ENCODE measurements around the gene MME. TPM values are rescaled to one million over a fixed set of nuclear protein-coding genes. Genes with fewer than 3 reads are reported as not detected.

MME gene
- total RNA-seq, 1 experiment from 2014 or later, result 23.9 TPM

DNA sequence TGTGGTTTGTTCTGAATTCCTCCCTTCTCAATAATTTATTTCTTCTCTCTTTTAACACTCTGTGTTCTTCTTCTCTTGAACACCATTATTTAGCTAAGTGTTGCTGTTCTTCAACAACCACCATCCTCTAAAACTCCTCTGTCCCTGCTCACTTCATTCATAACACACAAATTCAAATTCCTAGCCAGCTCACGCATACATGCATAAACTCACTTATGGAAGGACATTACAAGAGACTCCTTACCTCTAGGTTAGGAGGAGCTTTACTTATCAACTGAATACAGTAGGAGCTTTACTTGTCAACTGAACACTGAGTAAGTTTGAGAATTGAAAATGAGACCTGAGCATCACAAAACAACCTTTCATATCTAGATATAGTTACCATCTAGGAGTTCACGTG is 23.6 kb downstream of the MME start:
- DNase-seq (ENCODE audit: low spot score) (no peak), ATAC-seq (no peak)

DNA sequence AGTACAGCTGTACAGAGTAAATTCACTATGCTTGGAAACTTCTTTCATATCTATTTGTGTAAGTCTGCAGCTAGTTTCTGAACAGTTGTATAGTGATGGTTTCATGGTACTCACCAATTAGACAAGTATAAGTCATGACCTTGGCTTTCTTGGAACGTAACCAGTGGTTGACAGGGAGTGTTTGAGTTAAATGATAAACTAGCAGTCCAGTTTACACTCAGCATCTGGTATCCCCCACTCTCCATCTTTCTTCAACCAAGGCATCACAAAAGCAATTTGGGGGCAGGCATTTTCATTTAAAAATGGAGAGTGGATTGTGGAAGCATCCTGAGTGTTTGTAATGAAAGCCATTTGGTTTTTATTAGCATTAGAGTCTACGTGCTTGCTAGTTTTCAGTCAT is 26.0 kb downstream of the MME start:
- Mint-ChIP-seq H3K27me3 (ENCODE audit: low read depth) (no peaks in the 10 kb centered on the region), H3K27ac (no peak overlapping the region), H3K4me1 (peaks cover 10% of the 10 kb centered on the region), H3K4me3 (no peak overlapping the region), H3K9me3 (no peaks in the 10 kb centered on the region), H3K36me3 (0 out of 2 replicates have a peak, but pooled peaks cover under 1% of the 10 kb centered on the region)
- CTCF ChIA-PET, result no interaction called here
- TF ChIP-seq, protein P1, sequence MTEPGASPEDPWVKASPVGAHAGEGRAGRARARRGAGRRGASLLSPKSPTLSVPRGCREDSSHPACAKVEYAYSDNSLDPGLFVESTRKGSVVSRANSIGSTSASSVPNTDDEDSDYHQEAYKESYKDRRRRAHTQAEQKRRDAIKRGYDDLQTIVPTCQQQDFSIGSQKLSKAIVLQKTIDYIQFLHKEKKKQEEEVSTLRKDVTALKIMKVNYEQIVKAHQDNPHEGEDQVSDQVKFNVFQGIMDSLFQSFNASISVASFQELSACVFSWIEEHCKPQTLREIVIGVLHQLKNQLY (CRISPR knock-in tag; IDR thresholded peaks at IDR 0.05), result no peak
- TF ChIP-seq PRRX2 (CRISPR knock-in tag; IDR thresholded peaks at IDR 0.05), result no peak
- TF ChIP-seq OVOL2 (CRISPR knock-in tag; IDR thresholded peaks at IDR 0.05; ENCODE audit: borderline replicate concordance), result no peak
- no peak for TF ChIP-seq ZNF396 (CRISPR knock-in tag; IDR thresholded peaks at IDR 0.05; ENCODE audit: borderline replicate concordance)
- POLR2A ChIA-PET, result no interaction called here
- no peak for DNase-seq (ENCODE audit: low spot score)
- no peak for ATAC-seq

More for the DNA sequence above, 23.6 kb downstream of the MME start:
- Mint-ChIP-seq H3K36me3 (peaks cover 6% of the 10 kb centered on the region; the same call in 1 of the 2 replicates), H3K27me3 (ENCODE audit: low read depth) (no peaks in the 10 kb centered on the region), H3K9me3 (peaks cover 5% of the 10 kb centered on the region), H3K4me3 (no peak overlapping the region), H3K4me1 (peaks cover 7% of the 10 kb centered on the region), H3K27ac (0 out of 2 replicates have a peak overlapping the region, but pooled peaks have one; percentile 46)
- ChIA-PET CTCF (no interaction called here), POLR2A (interaction anchor here (0.5 kb wide), 1 partner anchor 21 kb away, joined by 3 read pairs; no protein-coding TSS in a partner anchor)
- TF ChIP-seq ZNF263 (CRISPR knock-in tag; IDR thresholded peaks at IDR 0.05; ENCODE audit: low read depth) (no peak), MYBL2 (CRISPR knock-in tag; IDR thresholded peaks at IDR 0.05) (no peak), FOXK1 (CRISPR knock-in tag; IDR thresholded peaks at IDR 0.05) (no peak), IRF2 (CRISPR knock-in tag; IDR thresholded peaks at IDR 0.05; ENCODE audit: borderline replicate concordance, low read depth) (no peak)

DNA sequence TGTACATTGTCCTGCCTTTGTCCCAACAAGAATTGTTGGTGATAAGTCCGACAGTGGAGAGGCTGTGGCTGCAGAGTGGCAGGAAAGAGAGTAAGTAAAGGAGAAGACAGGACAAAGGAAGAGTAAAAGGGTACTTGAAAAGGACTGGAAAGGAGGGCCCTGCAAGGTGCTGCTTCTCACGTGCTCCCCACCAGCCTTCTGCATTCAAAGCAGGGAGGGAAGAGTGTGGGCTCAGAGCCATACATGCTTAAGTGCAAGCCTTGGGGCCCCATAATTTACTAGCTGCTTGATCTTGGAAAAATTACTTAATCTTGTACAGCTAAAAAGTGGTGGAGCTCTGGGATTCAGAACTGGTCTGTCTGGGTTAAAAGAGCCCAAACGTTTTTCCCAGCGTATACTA is 29.9 kb downstream of the MME start:
- Mint-ChIP-seq H3K4me1 (peaks cover 14% of the 10 kb centered on the region), H3K9me3 (no peaks in the 10 kb centered on the region), H3K36me3 (no peaks in the 10 kb centered on the region), H3K27me3 (ENCODE audit: low read depth) (no peaks in the 10 kb centered on the region), H3K4me3 (no peak overlapping the region), H3K27ac (no peak overlapping the region)
- ChIA-PET CTCF (no interaction called here), POLR2A (no interaction called here)
- DNase-seq (ENCODE audit: low spot score), result no peak
- ATAC-seq, result no peak
- TF ChIP-seq, protein P2, sequence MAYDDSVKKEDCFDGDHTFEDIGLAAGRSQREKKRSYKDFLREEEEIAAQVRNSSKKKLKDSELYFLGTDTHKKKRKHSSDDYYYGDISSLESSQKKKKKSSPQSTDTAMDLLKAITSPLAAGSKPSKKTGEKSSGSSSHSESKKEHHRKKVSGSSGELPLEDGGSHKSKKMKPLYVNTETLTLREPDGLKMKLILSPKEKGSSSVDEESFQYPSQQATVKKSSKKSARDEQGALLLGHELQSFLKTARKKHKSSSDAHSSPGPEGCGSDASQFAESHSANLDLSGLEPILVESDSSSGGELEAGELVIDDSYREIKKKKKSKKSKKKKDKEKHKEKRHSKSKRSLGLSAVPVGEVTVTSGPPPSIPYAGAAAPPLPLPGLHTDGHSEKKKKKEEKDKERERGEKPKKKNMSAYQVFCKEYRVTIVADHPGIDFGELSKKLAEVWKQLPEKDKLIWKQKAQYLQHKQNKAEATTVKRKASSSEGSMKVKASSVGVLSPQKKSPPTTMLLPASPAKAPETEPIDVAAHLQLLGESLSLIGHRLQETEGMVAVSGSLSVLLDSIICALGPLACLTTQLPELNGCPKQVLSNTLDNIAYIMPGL (CRISPR knock-in tag; IDR thresholded peaks at IDR 0.05), result no peak
- TF ChIP-seq, protein P3, sequence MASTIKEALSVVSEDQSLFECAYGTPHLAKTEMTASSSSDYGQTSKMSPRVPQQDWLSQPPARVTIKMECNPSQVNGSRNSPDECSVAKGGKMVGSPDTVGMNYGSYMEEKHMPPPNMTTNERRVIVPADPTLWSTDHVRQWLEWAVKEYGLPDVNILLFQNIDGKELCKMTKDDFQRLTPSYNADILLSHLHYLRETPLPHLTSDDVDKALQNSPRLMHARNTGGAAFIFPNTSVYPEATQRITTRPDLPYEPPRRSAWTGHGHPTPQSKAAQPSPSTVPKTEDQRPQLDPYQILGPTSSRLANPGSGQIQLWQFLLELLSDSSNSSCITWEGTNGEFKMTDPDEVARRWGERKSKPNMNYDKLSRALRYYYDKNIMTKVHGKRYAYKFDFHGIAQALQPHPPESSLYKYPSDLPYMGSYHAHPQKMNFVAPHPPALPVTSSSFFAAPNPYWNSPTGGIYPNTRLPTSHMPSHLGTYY (CRISPR knock-in tag; IDR thresholded peaks at IDR 0.05), result no peak
- TF ChIP-seq HMGA2 (CRISPR knock-in tag; IDR thresholded peaks at IDR 0.05) (no peak), ZNF138 (CRISPR knock-in tag; conservative IDR thresholded peaks at IDR 0.05) (no peak), NR2C2 (CRISPR knock-in tag; IDR thresholded peaks at IDR 0.05) (no peak), KAT7 (CRISPR knock-in tag; IDR thresholded peaks at IDR 0.05; ENCODE audit: borderline replicate concordance) (no peak), SOX15 (CRISPR knock-in tag; IDR thresholded peaks at IDR 0.05) (no peak), TEAD1 (CRISPR knock-in tag; IDR thresholded peaks at IDR 0.05) (no peak), ETV6 (CRISPR knock-in tag; IDR thresholded peaks at IDR 0.05) (no peak), ZNF232 (CRISPR knock-in tag; IDR thresholded peaks at IDR 0.05) (no peak), MXD4 (CRISPR knock-in tag; IDR thresholded peaks at IDR 0.05; ENCODE audit: borderline replicate concordance) (no peak)
- TF ChIP-seq, protein P4, sequence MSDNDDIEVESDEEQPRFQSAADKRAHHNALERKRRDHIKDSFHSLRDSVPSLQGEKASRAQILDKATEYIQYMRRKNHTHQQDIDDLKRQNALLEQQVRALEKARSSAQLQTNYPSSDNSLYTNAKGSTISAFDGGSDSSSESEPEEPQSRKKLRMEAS (CRISPR knock-in tag; IDR thresholded peaks at IDR 0.05), result no peak
- TF ChIP-seq, protein P5, sequence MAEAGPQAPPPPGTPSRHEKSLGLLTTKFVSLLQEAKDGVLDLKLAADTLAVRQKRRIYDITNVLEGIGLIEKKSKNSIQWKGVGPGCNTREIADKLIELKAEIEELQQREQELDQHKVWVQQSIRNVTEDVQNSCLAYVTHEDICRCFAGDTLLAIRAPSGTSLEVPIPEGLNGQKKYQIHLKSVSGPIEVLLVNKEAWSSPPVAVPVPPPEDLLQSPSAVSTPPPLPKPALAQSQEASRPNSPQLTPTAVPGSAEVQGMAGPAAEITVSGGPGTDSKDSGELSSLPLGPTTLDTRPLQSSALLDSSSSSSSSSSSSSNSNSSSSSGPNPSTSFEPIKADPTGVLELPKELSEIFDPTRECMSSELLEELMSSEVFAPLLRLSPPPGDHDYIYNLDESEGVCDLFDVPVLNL (CRISPR knock-in tag; IDR thresholded peaks at IDR 0.05; ENCODE audit: borderline replicate concordance, low read depth), result no peak
- TF ChIP-seq, protein P6, sequence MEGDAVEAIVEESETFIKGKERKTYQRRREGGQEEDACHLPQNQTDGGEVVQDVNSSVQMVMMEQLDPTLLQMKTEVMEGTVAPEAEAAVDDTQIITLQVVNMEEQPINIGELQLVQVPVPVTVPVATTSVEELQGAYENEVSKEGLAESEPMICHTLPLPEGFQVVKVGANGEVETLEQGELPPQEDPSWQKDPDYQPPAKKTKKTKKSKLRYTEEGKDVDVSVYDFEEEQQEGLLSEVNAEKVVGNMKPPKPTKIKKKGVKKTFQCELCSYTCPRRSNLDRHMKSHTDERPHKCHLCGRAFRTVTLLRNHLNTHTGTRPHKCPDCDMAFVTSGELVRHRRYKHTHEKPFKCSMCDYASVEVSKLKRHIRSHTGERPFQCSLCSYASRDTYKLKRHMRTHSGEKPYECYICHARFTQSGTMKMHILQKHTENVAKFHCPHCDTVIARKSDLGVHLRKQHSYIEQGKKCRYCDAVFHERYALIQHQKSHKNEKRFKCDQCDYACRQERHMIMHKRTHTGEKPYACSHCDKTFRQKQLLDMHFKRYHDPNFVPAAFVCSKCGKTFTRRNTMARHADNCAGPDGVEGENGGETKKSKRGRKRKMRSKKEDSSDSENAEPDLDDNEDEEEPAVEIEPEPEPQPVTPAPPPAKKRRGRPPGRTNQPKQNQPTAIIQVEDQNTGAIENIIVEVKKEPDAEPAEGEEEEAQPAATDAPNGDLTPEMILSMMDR (IDR thresholded peaks at IDR 0.05), result no peak
- TF ChIP-seq, protein P7, sequence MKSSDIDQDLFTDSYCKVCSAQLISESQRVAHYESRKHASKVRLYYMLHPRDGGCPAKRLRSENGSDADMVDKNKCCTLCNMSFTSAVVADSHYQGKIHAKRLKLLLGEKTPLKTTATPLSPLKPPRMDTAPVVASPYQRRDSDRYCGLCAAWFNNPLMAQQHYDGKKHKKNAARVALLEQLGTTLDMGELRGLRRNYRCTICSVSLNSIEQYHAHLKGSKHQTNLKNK (CRISPR knock-in tag; IDR thresholded peaks at IDR 0.05), result no peak
- TF ChIP-seq, protein P8, sequence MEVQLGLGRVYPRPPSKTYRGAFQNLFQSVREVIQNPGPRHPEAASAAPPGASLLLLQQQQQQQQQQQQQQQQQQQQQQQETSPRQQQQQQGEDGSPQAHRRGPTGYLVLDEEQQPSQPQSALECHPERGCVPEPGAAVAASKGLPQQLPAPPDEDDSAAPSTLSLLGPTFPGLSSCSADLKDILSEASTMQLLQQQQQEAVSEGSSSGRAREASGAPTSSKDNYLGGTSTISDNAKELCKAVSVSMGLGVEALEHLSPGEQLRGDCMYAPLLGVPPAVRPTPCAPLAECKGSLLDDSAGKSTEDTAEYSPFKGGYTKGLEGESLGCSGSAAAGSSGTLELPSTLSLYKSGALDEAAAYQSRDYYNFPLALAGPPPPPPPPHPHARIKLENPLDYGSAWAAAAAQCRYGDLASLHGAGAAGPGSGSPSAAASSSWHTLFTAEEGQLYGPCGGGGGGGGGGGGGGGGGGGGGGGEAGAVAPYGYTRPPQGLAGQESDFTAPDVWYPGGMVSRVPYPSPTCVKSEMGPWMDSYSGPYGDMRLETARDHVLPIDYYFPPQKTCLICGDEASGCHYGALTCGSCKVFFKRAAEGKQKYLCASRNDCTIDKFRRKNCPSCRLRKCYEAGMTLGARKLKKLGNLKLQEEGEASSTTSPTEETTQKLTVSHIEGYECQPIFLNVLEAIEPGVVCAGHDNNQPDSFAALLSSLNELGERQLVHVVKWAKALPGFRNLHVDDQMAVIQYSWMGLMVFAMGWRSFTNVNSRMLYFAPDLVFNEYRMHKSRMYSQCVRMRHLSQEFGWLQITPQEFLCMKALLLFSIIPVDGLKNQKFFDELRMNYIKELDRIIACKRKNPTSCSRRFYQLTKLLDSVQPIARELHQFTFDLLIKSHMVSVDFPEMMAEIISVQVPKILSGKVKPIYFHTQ (CRISPR knock-in tag; IDR thresholded peaks at IDR 0.05), result no peak

Data from WTC11 (cell line).